HL-60 (cell line): Measurements from ENCODE around the gene SEMA7A.
"Not testable (repeated sequence)": the region's sequence is repeated elsewhere in the genome, so short reads cannot be mapped to it uniquely, and the experiment has no call there.

Experiments used
- CTCF ChIP-seq: IDR thresholded peaks from one replicate; pipeline ENCODE4 v1.5.1; 2011; ENCODE audit warnings: low read length, control low read depth, inconsistent platforms; ENCODE audit not compliant: insufficient read depth
- GABPA ChIP-seq: IDR thresholded peaks from 2 replicates; pipeline ENCODE4 v1.6.1; 2012; ENCODE audit warnings: low read depth
- POLR2AphosphoS5 ChIP-seq: IDR thresholded peaks from 2 replicates; pipeline ENCODE4 v1.6.1; 2012; ENCODE audit warnings: low read depth
- SPI1 ChIP-seq: IDR thresholded peaks from 2 replicates; pipeline ENCODE4 v1.6.1; 2012; ENCODE audit warnings: low read depth, mild to moderate bottlenecking, borderline replicate concordance
- TF ChIP-seq, protein P1 (sequence below): IDR thresholded peaks from 2 replicates; pipeline ENCODE4 v1.6.1; 2012; ENCODE audit warnings: low read depth; ENCODE audit not compliant: insufficient replicate concordance

DNA sequence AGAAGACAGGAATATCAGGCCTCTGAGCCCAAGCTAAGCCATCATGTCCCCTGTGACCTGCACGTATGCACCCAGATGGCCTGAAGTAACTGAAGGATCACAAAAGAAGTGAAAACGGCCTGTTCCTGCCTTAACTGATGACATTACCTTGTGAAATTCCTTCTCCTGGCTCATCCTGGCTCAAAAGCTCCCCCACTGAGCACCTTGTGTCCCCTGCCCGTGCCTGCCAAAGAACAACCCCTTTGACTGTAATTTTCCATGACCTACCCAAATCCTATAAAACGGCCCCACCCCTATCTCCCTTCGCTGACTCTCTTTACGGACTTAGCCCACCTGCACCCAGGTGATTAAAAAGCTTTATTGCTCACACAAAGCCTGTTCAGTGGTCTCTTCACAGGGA is 74.4 kb downstream of the SEMA7A start:
- TF ChIP-seq CTCF, POLR2AphosphoS5, GABPA, SPI1: not testable (repeated sequence)
- TF ChIP-seq, protein P1, sequence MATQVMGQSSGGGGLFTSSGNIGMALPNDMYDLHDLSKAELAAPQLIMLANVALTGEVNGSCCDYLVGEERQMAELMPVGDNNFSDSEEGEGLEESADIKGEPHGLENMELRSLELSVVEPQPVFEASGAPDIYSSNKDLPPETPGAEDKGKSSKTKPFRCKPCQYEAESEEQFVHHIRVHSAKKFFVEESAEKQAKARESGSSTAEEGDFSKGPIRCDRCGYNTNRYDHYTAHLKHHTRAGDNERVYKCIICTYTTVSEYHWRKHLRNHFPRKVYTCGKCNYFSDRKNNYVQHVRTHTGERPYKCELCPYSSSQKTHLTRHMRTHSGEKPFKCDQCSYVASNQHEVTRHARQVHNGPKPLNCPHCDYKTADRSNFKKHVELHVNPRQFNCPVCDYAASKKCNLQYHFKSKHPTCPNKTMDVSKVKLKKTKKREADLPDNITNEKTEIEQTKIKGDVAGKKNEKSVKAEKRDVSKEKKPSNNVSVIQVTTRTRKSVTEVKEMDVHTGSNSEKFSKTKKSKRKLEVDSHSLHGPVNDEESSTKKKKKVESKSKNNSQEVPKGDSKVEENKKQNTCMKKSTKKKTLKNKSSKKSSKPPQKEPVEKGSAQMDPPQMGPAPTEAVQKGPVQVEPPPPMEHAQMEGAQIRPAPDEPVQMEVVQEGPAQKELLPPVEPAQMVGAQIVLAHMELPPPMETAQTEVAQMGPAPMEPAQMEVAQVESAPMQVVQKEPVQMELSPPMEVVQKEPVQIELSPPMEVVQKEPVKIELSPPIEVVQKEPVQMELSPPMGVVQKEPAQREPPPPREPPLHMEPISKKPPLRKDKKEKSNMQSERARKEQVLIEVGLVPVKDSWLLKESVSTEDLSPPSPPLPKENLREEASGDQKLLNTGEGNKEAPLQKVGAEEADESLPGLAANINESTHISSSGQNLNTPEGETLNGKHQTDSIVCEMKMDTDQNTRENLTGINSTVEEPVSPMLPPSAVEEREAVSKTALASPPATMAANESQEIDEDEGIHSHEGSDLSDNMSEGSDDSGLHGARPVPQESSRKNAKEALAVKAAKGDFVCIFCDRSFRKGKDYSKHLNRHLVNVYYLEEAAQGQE: not testable (repeated sequence)
